Osteocyte (in vitro differentiated cells): ENCODE data around the gene CDC34. TPM values are rescaled to one million over a fixed set of nuclear protein-coding genes. Genes with fewer than 3 reads are reported as not detected.

Experiments
- DNase-seq: peaks from one replicate; pipeline ENCODE4 v3.0.0; 2021; ENCODE audit warnings: mixed read lengths; ENCODE audit not compliant: unreplicated experiment; ENCODE audit errors: extremely low spot score
- H3K27ac Mint-ChIP-seq: one replicate; pipeline ENCODE4 v1.8.0; 2021; ENCODE audit warnings: mild to moderate bottlenecking, mixed read lengths; ENCODE audit not compliant: unreplicated experiment
- H3K27me3 Mint-ChIP-seq: one replicate; pipeline ENCODE4 v1.8.0; 2021; ENCODE audit warnings: mixed read lengths; ENCODE audit not compliant: unreplicated experiment
- H3K36me3 Mint-ChIP-seq: one replicate; pipeline ENCODE4 v1.8.0; 2021; ENCODE audit warnings: mixed read lengths; ENCODE audit not compliant: unreplicated experiment
- H3K4me1 Mint-ChIP-seq: one replicate; pipeline ENCODE4 v1.8.0; 2021; ENCODE audit warnings: mixed read lengths; ENCODE audit not compliant: unreplicated experiment
- H3K4me3 Mint-ChIP-seq: one replicate; pipeline ENCODE4 v1.8.0; 2021; ENCODE audit warnings: mild to moderate bottlenecking, moderate library complexity, mixed read lengths; ENCODE audit not compliant: unreplicated experiment
- H3K9me3 Mint-ChIP-seq: one replicate; pipeline ENCODE4 v1.8.0; 2021; ENCODE audit warnings: mixed read lengths; ENCODE audit not compliant: unreplicated experiment
- CTCF ChIP-seq: fragments of 200-600 bp; sonication (generic); IDR thresholded peaks from 2 replicates; pipeline ENCODE4 v1.5.0; 2021; ENCODE audit warnings: antibody characterized with exemption, mild to moderate bottlenecking, moderate library complexity
- total RNA-seq: library from RNA; stranded (reverse); gene quantifications from 2 replicates; pipeline ENCODE4 v1.2.1, GENCODE V29; 2021

The CDC34 gene
- total RNA-seq, 1 donor from 2014 or later = 65.3 TPM

GRCh38 chr19:491146-491741, 40.3 kb upstream of the CDC34 start:
- Mint-ChIP-seq H3K4me1 (peaks cover 17% of the 10 kb centered on the region), H3K36me3 (no peaks in the 10 kb centered on the region), H3K9me3 (no peaks in the 10 kb centered on the region), H3K4me3 (no peak overlapping the region), H3K27me3 (peaks cover 3% of the 10 kb centered on the region), H3K27ac (no peak overlapping the region)
- no peak for DNase-seq
- TF ChIP-seq CTCF = no peak

- no peak overlapping the region for H3K27ac Mint-ChIP-seq
- peaks cover 3% of the 10 kb centered on the region for H3K27me3 Mint-ChIP-seq
- H3K36me3 Mint-ChIP-seq = no peaks in the 10 kb centered on the region
- H3K9me3 Mint-ChIP-seq = no peaks in the 10 kb centered on the region
- no peak for DNase-seq
- H3K4me3 Mint-ChIP-seq = no peak overlapping the region
- TF ChIP-seq CTCF = no peak
- peaks cover 16% of the 10 kb centered on the region for H3K4me1 Mint-ChIP-seq
Observed at GRCh38 chr19:492091-492531, 39.4 kb upstream of the CDC34 start.

- Mint-ChIP-seq H3K27me3 (peaks cover 8% of the 10 kb centered on the region), H3K27ac (no peak overlapping the region), H3K36me3 (no peaks in the 10 kb centered on the region), H3K4me1 (peaks cover 11% of the 10 kb centered on the region), H3K9me3 (no peaks in the 10 kb centered on the region), H3K4me3 (no peak overlapping the region)
- no peak for DNase-seq
- TF ChIP-seq CTCF = no peak
Observed at GRCh38 chr19:493391-494170, 38.0 kb upstream of the CDC34 start.

GRCh38 chr19:494171-495080, 37.1 kb upstream of the CDC34 start:
- Mint-ChIP-seq H3K27ac (no peak overlapping the region), H3K4me1 (peaks cover 10% of the 10 kb centered on the region), H3K9me3 (no peaks in the 10 kb centered on the region), H3K36me3 (no peaks in the 10 kb centered on the region), H3K4me3 (no peak overlapping the region), H3K27me3 (peaks cover 13% of the 10 kb centered on the region)
- no peak for DNase-seq
- TF ChIP-seq CTCF = no peak

- no peak for TF ChIP-seq CTCF
- DNase-seq = no peak
- H3K36me3 Mint-ChIP-seq = no peaks in the 10 kb centered on the region
- peaks cover 16% of the 10 kb centered on the region for H3K27me3 Mint-ChIP-seq
- peaks cover 4% of the 10 kb centered on the region for H3K4me1 Mint-ChIP-seq
- H3K4me3 Mint-ChIP-seq = no peak overlapping the region
- no peaks in the 10 kb centered on the region for H3K9me3 Mint-ChIP-seq
- no peak overlapping the region for H3K27ac Mint-ChIP-seq
Observed at GRCh38 chr19:495081-495401, 36.5 kb upstream of the CDC34 start.
